Measurements from ENCODE around the gene IL12RB2. TPM values are rescaled to one million over a fixed set of nuclear protein-coding genes. Genes with fewer than 3 reads are reported as not detected.

The IL12RB2 gene
- total RNA-seq, 2 experiments from 2014 or later: 0.98 to 1.2 TPM

- H3K4me3 ChIP-seq (ENCODE audit: low read length): no peak overlapping the region
- TF ChIP-seq CTCF (IDR thresholded peaks at IDR 0.05): no peak
- Mint-ChIP-seq H3K27me3 (no peaks in the 10 kb centered on the region), H3K9me3 (no peaks in the 10 kb centered on the region), H3K4me3 (no peak overlapping the region), H3K36me3 (ENCODE audit: low read depth) (no peaks in the 10 kb centered on the region), H3K27ac (no peak overlapping the region), H3K4me1 (ENCODE audit: low read depth) (peaks cover 3% of the 10 kb centered on the region)
- H3K4me1 ChIP-seq (ENCODE audit: insufficient read depth, low read length): no peaks in the 10 kb centered on the region
- ChIA-PET POLR2A (no interaction called here), CTCF (interaction anchor here (0.9 kb wide), 1 partner anchor 11 kb away, joined by 3 read pairs; no protein-coding TSS in a partner anchor)
- no peak for DNase-seq
- no peak overlapping the region for H3K27ac ChIP-seq (ENCODE audit: low read depth in 1 of 2, low read length in 2 of 2)
- no peaks in the 10 kb centered on the region for H3K9me3 ChIP-seq (ENCODE audit: control insufficient read depth in 1 of 2, insufficient read depth in 1 of 2, low read length in 2 of 2)
- intact Hi-C loops (cut with DNase I, micrococcal nuclease): no loop called here
- H3K36me3 ChIP-seq (ENCODE audit: insufficient read depth, low read length): no peaks in the 10 kb centered on the region
- no peak for ATAC-seq (ENCODE audit: poor library complexity)
- no peaks in the 10 kb centered on the region for H3K27me3 ChIP-seq (ENCODE audit: control insufficient read depth in 1 of 2, insufficient read depth in 2 of 2, low read length in 2 of 2)
Measured at GRCh38 chr1:67327864-67328466, 20.3 kb downstream of the IL12RB2 start.

DNA sequence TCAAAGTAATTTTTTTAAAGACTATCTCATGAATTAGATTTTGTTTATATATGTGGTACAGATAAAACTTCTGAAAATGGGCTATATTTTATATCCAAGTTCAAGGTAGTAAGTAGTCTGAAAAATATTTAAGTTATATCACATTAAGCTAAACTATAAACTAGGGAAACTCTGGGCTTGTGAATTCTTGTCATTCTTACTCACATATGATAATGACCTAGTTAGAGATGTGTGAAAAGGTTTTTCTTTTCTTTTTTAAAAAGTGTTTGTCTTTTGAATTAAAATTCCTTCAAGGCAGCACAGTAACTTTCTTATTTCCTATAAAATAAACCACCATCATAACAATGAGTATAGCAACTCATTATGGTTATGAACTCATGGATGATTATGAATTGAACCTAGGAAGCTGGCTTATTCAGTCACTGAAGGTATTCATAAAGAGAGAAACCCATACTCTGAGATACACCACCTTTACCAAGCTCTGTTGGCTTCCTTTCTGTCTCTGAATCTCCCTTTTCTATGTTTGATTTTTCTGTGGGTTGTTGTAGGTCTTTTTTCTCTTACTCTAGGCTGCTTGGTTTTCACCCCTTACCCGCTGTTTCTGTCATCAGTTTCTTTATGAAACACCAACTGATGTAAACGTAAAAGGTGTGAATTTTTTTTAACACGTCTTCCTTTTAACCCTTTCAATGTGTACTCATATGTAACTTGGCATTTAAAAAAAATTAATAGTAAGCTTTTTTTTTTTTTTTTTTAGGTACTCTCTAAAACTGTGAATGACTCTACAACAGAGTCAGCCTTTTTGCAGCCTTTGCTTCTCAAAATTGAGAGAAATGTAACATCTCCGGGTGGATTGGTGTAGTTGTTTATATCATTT is 25.2 kb downstream of the IL12RB2 start:
- Histone ChIP-seq H3K4me1 (ENCODE audit: insufficient read depth, low read length) (peaks cover 19% of the 10 kb centered on the region), H3K27me3 (ENCODE audit: control insufficient read depth in 1 of 2, insufficient read depth in 2 of 2, low read length in 2 of 2) (no peaks in the 10 kb centered on the region), H3K4me3 (ENCODE audit: low read length) (no peak overlapping the region), H3K36me3 (ENCODE audit: insufficient read depth, low read length) (no peaks in the 10 kb centered on the region), H3K27ac (ENCODE audit: low read depth in 1 of 2, low read length in 2 of 2) (peak overlapping the region in 1 of 2 donors; percentile 39), H3K9me3 (ENCODE audit: control insufficient read depth in 1 of 2, insufficient read depth in 1 of 2, low read length in 2 of 2) (no peaks in the 10 kb centered on the region)
- no peaks in the 10 kb centered on the region for H3K36me3 Mint-ChIP-seq (ENCODE audit: low read depth)
- ChIA-PET POLR2A (no interaction called here), CTCF (interaction anchor here (0.8 to 2.9 kb wide), 3 partner anchors 13 to 142 kb away, joined by 3 to 13 read pairs (median 3); no protein-coding TSS in a partner anchor)
- no peak for TF ChIP-seq CTCF (IDR thresholded peaks at IDR 0.05)
- H3K27me3 Mint-ChIP-seq: no peaks in the 10 kb centered on the region
- no peak overlapping the region for H3K4me3 Mint-ChIP-seq
- no peaks in the 10 kb centered on the region for H3K9me3 Mint-ChIP-seq
- DNase-seq: peak in 3 of 14 experiments; percentile 67 to 77 (median 73)
- intact Hi-C loops (cut with DNase I, micrococcal nuclease): no loop called here
- peak; percentile 64 for ATAC-seq (ENCODE audit: poor library complexity)
- H3K27ac Mint-ChIP-seq: peak overlapping the region; percentile 22
- H3K4me1 Mint-ChIP-seq (ENCODE audit: low read depth): peaks cover 43% of the 10 kb centered on the region

GRCh38 chr1:67333603-67334002 is 25.9 kb downstream of the IL12RB2 start:
- Histone ChIP-seq H3K27ac (ENCODE audit: low read depth in 1 of 2, low read length in 2 of 2) (peak overlapping the region in 1 of 2 donors; percentile 14), H3K4me1 (ENCODE audit: insufficient read depth, low read length) (peaks cover 19% of the 10 kb centered on the region), H3K27me3 (ENCODE audit: control insufficient read depth in 1 of 2, insufficient read depth in 2 of 2, low read length in 2 of 2) (no peaks in the 10 kb centered on the region), H3K4me3 (ENCODE audit: low read length) (no peak overlapping the region), H3K9me3 (ENCODE audit: control insufficient read depth in 1 of 2, insufficient read depth in 1 of 2, low read length in 2 of 2) (no peaks in the 10 kb centered on the region), H3K36me3 (ENCODE audit: insufficient read depth, low read length) (no peaks in the 10 kb centered on the region)
- DNase-seq: no peak
- intact Hi-C loops (cut with DNase I, micrococcal nuclease): no loop called here
- TF ChIP-seq CTCF (IDR thresholded peaks at IDR 0.05): no peak
- no peak overlapping the region for H3K27ac Mint-ChIP-seq
- ChIA-PET CTCF (interaction anchor here (2.9 kb wide), 1 partner anchor 12 kb away, joined by 13 read pairs; no protein-coding TSS in a partner anchor), POLR2A (interaction anchor here (1.2 kb wide), 1 partner anchor 95 kb away, joined by 3 read pairs; no protein-coding TSS in a partner anchor)
- H3K36me3 Mint-ChIP-seq (ENCODE audit: low read depth): no peaks in the 10 kb centered on the region
- H3K4me1 Mint-ChIP-seq (ENCODE audit: low read depth): peaks cover 43% of the 10 kb centered on the region
- no peaks in the 10 kb centered on the region for H3K27me3 Mint-ChIP-seq
- no peak for ATAC-seq (ENCODE audit: poor library complexity)
- no peaks in the 10 kb centered on the region for H3K9me3 Mint-ChIP-seq
- H3K4me3 Mint-ChIP-seq: no peak overlapping the region

Measured in CD4-positive, alpha-beta T cell (primary cell).